ENCODE data around the gene ARHGDIA.

Gene ARHGDIA

GRCh38 chr17:81885869-81886548 is 14.9 kb upstream of the ARHGDIA start:
- DNase-seq, result no peak

GRCh38 chr17:81885454-81885853 is 14.3 kb upstream of the ARHGDIA start:
- no peak for DNase-seq

- DNase-seq, result no peak
Measured at GRCh38 chr17:81884968-81885367, 13.8 kb upstream of the ARHGDIA start.

GRCh38 chr17:81884520-81884919 is 13.4 kb upstream of the ARHGDIA start:
- no peak for DNase-seq

GRCh38 chr17:81879121-81879520 is 8.0 kb upstream of the ARHGDIA start:
- DNase-seq, result no peak

- DNase-seq, result no peak
Measured at GRCh38 chr17:81878294-81878693, 7.2 kb upstream of the ARHGDIA start.

GRCh38 chr17:81877569-81877968 is 6.4 kb upstream of the ARHGDIA start:
- DNase-seq, result no peak

- DNase-seq, result peak; percentile 97
Measured at GRCh38 chr17:81871387-81872230, 472 bp upstream of the ARHGDIA start.

GRCh38 chr17:81870131-81870980 is 781 bp downstream of the ARHGDIA start:
- DNase-seq, result peak; percentile 41

- DNase-seq, result peak; percentile 46
Measured at GRCh38 chr17:81869221-81870130, 1.7 kb downstream of the ARHGDIA start.

GRCh38 chr17:81868674-81869220 is 2.4 kb downstream of the ARHGDIA start:
- no peak for DNase-seq

- no peak for DNase-seq
Measured at GRCh38 chr17:81867991-81868673, 3.0 kb downstream of the ARHGDIA start.

- no peak for DNase-seq
Measured at GRCh38 chr17:81867170-81867990, 3.8 kb downstream of the ARHGDIA start.

- peak; percentile 27 for DNase-seq
Measured at GRCh38 chr17:81866440-81867169, 4.5 kb downstream of the ARHGDIA start.

- DNase-seq, result no peak
Measured at GRCh38 chr17:81865733-81866439, 5.3 kb downstream of the ARHGDIA start.

GRCh38 chr17:81865358-81865732 is 5.8 kb downstream of the ARHGDIA start:
- no peak for DNase-seq

GRCh38 chr17:81863833-81864768 is 7.0 kb downstream of the ARHGDIA start:
- no peak for DNase-seq
